HG03103 (cell line): Measurements from ENCODE around the gene POLR3E.
"Not testable (repeated sequence)": the region's sequence is repeated elsewhere in the genome, so short reads cannot be mapped to it uniquely, and the experiment has no call there.

ENCODE experiments used
- ATAC-seq: cut with Tn5 transposase; IDR thresholded peaks from one replicate; pipeline ENCODE4 v1.9.1; 2021; ENCODE audit warnings: low read depth; ENCODE audit not compliant: unreplicated experiment

The POLR3E gene

DNA sequence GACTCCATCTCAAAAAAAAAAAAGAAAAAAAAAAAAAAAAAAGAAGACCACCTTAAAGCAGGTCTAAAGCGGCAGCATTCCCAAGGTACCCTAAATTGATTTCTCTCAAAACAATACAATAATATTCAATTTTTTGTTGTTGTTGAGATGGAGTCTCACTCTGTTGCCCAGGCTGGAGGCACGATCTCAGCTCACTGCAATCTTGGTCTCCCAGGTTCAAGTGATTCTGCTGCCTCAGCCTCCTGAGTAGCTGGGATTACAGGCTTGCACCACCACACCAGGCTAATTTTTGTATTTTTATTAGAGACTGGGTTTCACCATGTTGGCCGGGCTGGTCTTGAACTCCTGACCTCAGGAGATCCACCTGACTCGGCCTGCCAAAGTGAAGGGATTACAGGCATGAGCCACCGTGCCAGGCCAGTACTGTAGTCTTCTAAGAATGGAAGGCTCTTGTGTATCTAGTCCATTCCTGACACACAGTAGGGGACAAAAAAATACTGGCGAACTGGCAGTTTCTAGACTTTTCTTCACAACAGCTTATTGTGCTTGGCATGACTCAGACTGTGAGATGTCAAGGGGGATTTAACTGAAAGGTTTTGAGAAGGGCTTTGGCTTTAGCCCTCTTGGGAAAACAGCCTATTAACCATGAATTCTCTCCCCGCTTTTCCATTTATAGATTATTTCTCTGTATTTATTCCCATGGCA is 59.9 kb downstream of the POLR3E start:
- ATAC-seq, result no peak

GRCh38 chr16:22357635-22357971 is 60.4 kb downstream of the POLR3E start:
- ATAC-seq, result no peak

DNA sequence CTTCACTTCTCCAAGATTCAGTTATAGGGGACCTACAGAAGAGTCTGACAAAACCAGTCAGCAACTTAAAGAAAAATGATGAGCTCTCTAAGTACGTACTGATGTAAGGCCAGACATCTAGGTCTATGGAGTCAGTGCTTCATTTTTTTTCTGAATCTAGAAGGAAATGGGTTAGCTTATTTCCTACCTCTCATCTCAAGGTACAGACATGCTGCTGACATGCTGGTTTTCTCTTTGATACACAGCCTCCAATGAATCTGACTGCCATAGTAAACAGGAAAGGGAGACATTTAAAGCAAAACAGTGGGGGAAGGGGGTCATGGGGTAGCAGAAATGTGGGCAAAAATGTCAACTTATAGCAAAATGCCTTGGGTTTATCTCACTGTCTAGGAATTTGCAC is 60.8 kb downstream of the POLR3E start:
- no peak for ATAC-seq

DNA sequence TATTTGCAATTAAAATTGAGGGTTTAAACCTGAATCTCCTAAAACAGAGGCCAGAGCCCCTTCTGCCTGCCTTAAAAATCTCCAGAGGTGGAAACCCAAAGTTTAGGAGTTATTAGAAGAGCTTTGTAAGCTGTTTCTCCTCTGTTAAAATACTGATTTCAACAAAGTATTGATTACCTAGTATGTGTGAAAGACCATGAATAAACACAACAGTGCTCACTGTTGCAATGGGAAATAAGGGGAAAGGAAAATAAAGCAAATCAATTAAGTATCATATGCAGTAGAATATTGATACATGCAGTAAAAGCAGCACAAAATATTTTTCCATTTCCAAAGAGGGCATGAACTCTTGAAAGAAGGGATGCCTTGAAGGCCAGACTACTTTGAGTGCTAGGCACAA is 62.5 kb downstream of the POLR3E start:
- no peak for ATAC-seq

- no peak for ATAC-seq
Observed at GRCh38 chr16:22360963-22361659, 63.9 kb downstream of the POLR3E start.

- no peak for ATAC-seq
Observed at GRCh38 chr16:22364241-22364640, 67.0 kb downstream of the POLR3E start.

DNA sequence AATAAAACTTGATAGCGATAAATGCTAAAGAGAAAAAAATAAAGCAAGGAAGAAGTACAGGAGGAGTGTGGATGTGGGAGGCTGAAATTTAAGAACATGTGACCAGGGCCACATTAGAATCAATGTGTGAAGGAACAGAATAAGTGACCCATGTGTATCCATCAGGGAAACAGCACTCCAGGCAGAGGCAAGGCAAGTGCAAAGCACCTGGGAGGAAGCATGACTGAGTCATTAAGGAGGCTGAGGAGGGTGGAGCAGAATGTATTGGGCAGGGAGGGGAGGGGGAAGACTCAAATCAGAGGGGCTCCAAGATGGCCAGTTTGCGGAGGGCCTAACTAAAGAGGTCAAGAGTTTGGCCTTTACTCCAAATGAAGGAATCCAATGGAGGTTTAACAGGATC is 69.2 kb downstream of the POLR3E start:
- ATAC-seq, result no peak

- no peak for ATAC-seq
Observed at GRCh38 chr16:22366889-22367288, 69.7 kb downstream of the POLR3E start.

- ATAC-seq, result not testable (repeated sequence)
Observed at GRCh38 chr16:22368200-22368826, 71.1 kb downstream of the POLR3E start.

DNA sequence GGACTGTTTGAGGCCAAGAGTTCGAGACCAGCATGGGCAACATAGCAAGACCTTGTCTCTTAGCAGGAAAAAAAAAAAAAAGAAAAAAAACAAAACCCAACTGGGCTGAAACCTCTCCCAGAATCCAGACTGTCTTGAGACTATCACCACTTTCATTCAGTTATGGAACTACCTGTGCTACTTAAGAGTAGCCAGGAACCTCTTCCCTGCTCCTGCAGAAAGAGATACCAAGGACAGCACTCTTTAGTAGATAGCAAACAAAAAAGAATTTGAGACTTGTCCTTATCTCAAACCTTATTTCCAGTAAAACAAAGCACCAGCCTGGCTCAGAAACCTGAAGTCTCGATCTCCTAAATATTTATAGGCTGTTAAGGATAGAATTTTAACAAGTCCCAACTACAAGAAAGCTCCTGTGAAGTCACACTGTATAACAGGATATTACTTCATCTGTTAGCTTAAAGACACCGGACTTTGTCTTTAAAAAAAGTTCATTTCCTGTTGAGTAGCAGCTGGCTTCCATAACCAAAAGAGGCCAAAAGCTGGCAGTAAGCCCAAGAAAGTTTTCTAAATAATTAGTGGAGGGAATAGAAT is 72.1 kb downstream of the POLR3E start:
- no peak for ATAC-seq

GRCh38 chr16:22370038-22370820 is 73.0 kb downstream of the POLR3E start:
- ATAC-seq, result no peak

DNA sequence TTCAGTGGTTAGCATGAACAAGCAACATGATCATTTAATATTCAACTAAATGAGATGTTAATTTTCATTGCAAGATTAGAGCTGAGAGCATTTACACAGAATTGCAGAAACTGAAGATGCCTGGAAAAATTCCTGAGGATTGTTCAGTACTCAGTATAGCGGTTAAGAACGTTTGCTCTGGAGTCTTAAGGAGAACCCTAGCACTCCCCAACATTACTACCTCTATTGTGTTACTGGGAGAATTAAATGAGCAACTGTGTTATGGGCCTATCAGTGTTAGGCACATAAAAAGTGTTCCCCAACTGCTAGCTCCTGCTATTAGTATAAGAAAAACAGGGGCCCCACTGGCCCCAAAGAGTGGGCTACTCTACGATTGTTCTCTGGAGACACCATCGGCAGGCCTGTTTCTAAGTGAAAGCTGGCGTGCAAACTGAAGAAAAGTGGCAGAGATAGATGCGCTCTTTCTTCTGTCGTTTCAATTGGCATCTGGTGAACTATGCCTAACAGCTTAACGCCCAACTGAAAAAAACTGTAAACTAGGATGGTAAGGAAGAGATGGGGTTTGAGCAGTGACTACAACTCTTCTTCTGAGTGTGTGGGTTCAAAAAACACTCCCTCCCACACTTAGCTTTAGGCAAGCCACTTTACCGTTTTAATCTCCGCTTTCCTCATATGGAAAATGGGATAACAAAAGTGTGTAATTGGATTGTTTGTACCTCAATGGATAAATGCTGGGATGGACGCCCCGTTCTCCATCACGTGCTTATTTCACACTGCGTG is 75.9 kb downstream of the POLR3E start:
- no peak for ATAC-seq

- ATAC-seq, result peak; percentile 16
Observed at GRCh38 chr16:22373662-22374310, 76.6 kb downstream of the POLR3E start.

GRCh38 chr16:22374311-22375116 is 77.3 kb downstream of the POLR3E start, which contains the start of gene CDR2:
Gene CDR2, minus strand, starts transcription at chr16:22374619. Its CDS starts 310 bp downstream, at chr16:22374309.
- peak; percentile 88 for ATAC-seq

- no peak for ATAC-seq
Observed at GRCh38 chr16:22375117-22375962, 78.1 kb downstream of the POLR3E start.

DNA sequence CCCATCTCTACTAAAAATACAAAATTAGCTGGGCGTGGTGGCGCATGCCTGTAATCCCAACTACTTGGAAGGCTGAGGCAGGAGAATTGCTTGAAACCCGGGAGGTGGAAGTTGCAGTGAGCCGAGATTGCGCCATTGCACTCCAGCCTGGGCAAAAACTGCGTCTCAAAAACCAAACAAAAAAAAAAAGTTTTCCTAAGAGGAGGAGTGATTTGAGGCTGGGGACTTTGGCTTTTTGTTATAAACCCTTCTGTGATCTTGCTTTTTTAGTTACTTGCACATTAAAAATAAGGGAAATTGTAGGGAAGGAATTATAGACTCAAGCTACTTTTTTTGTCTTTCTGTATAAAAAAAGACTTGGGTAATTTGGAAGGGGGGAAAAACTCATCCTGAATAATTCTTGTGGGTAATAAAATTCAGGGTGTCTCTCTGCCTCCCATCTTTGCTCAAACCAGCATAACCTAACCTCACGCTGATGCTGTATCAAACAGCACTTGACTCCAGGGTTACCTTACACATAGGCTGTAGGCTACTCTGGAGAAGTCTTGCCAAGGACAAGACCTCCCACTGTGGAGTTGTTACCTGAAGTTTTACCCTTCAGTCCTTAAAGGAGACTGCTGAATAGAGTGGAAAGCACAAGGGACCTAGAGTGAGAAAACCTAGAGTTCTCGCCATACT is 78.9 kb downstream of the POLR3E start:
- ATAC-seq, result no peak

DNA sequence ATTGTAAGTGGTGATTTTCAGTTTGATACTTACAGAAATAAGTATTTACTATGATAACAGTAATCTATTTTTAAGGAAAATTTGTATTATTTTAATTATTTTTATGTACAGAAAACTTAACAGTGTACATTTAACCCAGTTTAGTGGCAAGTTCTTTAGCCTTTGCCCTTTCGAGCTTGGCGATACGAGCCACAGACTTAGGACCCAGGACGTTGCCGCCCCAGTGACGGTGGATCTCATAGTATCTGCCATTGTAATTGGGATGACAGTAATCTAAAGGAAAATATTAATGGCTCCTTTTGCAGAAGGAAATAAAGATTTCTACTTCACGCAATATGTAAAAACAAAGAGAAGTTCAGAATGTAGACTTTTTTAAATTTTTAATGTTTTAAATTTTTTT is 82.4 kb downstream of the POLR3E start:
- no peak for ATAC-seq
